GM12801 (cell line): ENCODE measurements around the gene CCDC69.

Source experiments
- TF ChIP-seq, protein P1 (sequence below): IDR thresholded peaks from one replicate; pipeline ENCODE4 v1.5.1; 2011; ENCODE audit warnings: control low read depth; ENCODE audit not compliant: insufficient read length; ENCODE audit errors: extremely low read depth

The CCDC69 gene

DNA sequence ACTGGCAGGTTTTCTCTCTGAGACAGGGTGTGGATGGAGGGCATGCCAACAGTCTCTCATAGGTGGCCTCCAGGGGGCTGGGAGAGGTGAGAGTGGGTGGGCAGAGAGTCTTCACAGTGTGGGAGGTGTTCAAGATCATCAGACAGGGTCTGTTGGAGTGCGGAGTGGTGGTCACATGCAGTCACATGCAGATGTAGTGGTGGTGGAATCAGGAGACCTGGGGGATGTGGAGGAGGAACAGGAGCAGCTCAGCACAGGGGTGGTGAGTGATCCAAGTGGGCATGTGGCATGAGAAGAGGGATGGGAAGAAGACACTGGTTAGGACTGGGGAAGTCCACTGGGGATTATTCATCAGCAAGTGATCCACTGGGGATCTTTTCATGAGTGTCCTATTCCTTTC, 34.9 kb upstream of the CCDC69 start:
- TF ChIP-seq, protein P1, sequence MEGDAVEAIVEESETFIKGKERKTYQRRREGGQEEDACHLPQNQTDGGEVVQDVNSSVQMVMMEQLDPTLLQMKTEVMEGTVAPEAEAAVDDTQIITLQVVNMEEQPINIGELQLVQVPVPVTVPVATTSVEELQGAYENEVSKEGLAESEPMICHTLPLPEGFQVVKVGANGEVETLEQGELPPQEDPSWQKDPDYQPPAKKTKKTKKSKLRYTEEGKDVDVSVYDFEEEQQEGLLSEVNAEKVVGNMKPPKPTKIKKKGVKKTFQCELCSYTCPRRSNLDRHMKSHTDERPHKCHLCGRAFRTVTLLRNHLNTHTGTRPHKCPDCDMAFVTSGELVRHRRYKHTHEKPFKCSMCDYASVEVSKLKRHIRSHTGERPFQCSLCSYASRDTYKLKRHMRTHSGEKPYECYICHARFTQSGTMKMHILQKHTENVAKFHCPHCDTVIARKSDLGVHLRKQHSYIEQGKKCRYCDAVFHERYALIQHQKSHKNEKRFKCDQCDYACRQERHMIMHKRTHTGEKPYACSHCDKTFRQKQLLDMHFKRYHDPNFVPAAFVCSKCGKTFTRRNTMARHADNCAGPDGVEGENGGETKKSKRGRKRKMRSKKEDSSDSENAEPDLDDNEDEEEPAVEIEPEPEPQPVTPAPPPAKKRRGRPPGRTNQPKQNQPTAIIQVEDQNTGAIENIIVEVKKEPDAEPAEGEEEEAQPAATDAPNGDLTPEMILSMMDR, result no peak

DNA sequence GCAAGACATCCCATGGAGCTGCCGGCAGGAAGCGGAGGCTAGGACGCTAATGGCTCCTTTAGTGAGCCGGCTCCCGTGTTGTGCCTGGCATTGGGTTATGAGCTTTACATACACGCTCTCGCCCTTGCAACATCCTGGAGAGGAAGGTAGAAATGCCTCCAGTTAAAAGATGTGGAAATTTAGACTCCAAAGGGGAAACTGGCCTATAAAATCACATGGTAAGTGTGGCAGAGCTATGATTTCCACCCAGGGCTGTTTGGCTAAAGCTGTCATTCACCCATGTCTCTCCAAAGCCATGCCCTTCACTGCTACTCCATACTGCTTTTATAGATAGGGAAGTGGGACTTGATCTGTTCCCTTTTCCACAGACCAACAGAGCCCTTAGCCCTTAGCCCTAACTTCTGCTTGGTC, 34.3 kb upstream of the CCDC69 start:
- TF ChIP-seq, protein P1, result no peak

DNA sequence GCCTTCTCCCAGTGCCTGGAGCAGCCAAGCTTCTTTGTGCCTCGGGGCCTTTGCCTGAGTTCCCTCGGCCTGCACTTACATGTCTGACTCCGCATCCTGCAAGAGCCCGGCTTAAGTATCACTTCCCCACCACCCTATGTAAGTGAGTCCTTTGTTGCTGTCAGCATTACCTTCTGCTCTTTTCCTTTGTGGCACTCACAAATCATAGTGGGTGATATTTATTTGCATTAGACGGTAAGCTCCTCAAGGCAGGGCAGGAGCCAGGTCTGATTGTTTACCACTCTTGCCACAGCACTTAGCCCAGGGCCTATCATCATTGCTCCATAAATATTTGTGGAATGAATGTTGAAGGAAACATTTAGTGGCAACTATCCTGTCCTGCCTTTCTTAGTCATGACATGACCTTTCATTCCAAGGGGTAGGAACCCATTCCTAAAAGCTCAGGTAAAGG, 33.9 kb upstream of the CCDC69 start:
- TF ChIP-seq, protein P1, result no peak

DNA sequence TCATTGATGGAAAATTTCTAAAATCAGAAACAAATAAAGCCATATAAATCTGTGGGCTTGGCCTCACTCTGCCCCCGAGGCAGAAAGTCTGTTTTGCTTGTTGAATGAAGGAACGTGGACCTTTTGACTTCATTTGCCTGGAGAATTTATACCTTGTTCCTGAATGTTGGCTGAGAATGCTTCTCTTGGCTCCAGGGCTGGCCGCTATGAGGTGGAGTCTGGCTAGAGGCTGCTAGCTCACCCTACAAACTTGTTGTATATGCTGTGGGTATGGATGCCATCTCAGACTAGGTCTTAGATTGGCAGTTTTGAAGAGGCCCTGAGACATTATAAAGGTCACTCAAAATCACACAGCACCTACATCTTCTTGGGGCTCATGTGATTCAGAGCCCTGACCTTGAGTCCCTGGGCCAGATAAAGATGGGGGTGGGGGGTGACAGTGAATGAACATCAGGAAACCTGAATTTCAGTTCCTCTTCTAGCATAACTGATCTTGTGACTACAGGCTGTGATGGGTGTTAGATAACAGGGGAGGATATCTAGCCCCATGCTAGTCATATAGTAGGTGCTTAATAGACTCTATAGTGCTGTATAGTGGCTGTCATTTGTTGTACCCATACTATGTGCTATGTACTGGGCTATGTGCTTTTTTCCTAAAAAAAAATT, 31.9 kb upstream of the CCDC69 start:
- TF ChIP-seq, protein P1, result no peak

DNA sequence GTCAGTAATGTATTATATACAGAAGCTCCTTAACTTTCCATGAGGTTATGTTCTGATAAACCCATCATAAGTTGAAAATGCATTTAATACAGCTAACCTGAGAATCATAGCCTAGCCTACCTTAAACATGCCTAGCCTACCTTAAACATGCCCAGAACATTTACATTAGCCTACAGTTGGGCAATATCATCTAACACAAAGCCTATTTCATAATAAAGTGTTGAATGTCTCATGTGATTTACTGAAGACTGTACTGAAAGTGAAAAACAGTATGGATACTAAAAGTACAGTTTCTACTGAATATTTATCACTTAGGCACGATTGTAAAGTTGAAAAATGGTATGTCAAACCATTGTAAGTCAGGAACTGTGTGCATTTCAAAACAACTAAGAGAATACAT, 30.7 kb upstream of the CCDC69 start:
- TF ChIP-seq, protein P1, result no peak

DNA sequence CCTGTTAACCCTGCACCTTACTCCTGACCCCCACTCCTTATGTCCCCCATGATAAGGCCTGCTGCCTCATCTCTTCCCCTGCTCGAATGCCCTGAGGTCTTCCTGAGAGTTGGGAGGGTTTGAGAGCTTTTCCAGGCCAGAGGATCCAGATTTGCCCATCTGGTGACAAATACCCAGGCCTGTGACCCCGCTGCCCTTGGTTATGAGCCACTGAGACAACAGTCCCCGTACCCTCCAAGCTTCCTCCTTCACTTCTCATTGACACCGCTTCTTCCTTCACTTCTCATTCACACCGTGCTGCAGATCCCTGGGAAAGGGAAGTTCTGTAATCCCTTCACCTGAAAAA, 29.7 kb upstream of the CCDC69 start:
- TF ChIP-seq, protein P1, result no peak

DNA sequence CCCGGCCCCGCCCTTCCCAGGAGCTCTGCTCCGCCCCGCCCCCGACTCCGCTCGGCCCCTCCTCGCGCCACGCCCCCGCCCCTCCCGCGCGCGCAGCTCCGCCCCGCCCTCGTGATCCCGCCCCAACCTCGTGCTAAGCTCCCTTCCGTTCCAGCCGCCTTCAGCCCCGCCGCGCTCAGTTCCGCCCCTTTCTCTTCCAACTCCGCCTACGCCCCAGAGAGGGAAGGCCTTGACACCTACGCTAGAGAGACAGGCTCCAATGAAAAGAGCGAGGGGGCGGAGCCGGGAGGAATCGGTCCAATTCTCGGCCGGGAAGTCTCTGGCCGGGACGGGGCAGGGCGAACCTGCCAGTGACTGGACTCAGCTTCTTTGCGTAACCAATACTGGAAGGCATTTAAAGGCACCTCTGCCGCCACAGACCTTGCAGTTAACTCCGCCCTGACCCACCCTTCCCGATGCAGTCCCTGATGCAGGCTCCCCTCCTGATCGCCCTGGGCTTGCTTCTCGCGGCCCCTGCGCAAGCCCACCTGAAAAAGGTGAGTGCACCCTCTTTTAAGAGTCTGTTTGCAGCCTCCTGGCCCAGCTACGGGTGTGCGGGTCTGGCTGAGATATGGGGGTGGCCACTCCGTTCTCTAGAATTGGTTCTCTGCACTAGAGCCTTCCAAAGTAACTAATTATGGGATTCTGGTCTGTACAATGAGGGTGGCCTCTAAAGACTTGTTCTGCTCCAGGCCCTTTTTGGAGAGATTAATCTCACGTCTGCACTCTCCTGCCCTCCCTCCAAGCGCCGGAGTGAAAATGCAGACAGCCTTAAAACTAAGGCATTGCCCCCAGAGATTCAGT, 29.1 kb upstream of the CCDC69 start, which contains the start of gene GM2A:
Gene GM2A, plus strand, starts transcription at position 424 of the 843 bp plus-strand sequence. Its CDS starts 32 bp downstream, at position 456.
- TF ChIP-seq, protein P1, result no peak
